GM12872 (cell line): ENCODE measurements around the gene NTMT2.

Experiments
- CTCF ChIP-seq: IDR thresholded peaks from 3 replicates; pipeline ENCODE4 v1.5.1; 2011; ENCODE audit warnings: low read depth, mild to moderate bottlenecking, low read length, moderate library complexity; ENCODE audit not compliant: insufficient read depth

Gene NTMT2

GRCh38 chr1:170214117-170215032 is 68.6 kb downstream of the NTMT2 start:
- no peak for TF ChIP-seq CTCF

- no peak for TF ChIP-seq CTCF
Measured at GRCh38 chr1:170215072-170215885, 69.5 kb downstream of the NTMT2 start.

- TF ChIP-seq CTCF, result no peak
Measured at GRCh38 chr1:170217517-170218256, 71.9 kb downstream of the NTMT2 start.

DNA sequence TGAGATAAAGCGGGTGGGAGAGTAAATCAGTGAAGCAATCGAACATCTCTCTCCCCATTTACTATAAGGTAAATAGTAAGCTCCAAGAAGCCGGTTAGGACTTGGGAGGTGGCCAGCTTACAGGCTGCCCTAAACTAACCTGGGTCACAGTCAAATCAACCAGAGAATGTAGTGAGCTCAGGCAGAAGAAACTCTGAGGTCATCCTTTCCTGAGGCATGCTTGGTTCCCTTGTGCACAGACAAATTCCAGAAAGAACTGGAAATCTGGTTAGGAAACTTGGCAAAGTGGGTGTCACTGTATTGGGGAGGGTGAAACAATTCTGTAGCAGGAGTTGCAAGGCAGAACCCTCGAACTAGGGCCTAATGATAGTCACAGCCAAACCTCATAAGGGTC is 72.5 kb downstream of the NTMT2 start:
- TF ChIP-seq CTCF, result no peak
